Measurements from ENCODE around the gene TLNRD1. TPM values are rescaled to one million over a fixed set of nuclear protein-coding genes. Genes with fewer than 3 reads are reported as not detected.
A peak's percentile ranks its signal among the peaks of the same experiment; 100 is the strongest.

Gene TLNRD1
- total RNA-seq, 1 experiment from 2014 or later, result 19.3 TPM

- Histone ChIP-seq H3T11ph (ENCODE audit: low read length) (no peak overlapping the region), H3K4me2 (ENCODE audit: insufficient read depth, insufficient read length, low read length) (peak overlapping the region; percentile 55), H2BK5ac (ENCODE audit: insufficient read length, low read length) (no peak overlapping the region), H3K9me3 (ENCODE audit: control insufficient read depth, low read depth, low read length) (no peaks in the 10 kb centered on the region), H4K5ac (ENCODE audit: insufficient read length, low read depth, low read length) (no peak overlapping the region), H4K8ac (replicated peaks; ENCODE audit: insufficient read length, low read depth, low read length) (no peak overlapping the region), H3K9ac (ENCODE audit: extremely low read depth, insufficient read length, low read length) (no peak overlapping the region), H4K91ac (ENCODE audit: insufficient read length, low read depth, low read length) (no peak overlapping the region), H2AK5ac (ENCODE audit: insufficient read length, low read length) (no peak overlapping the region), H4K20me1 (ENCODE audit: control insufficient read depth, insufficient read depth, insufficient read length) (peaks cover 3% of the 10 kb centered on the region), H2BK120ac (ENCODE audit: low read depth, low read length, poor library complexity, severe bottlenecking) (no peak overlapping the region), H2BK12ac (ENCODE audit: insufficient read length, low read depth, low read length) (no peak overlapping the region), H3K18ac (ENCODE audit: insufficient read length, low read depth, low read length) (no peak overlapping the region), H3K27ac (ENCODE audit: insufficient read length, low read depth, low read length) (no peak overlapping the region), H3K27me3 (ENCODE audit: insufficient read depth, low read length) (no peaks in the 10 kb centered on the region), H3K23me2 (ENCODE audit: insufficient read length, low read depth, low read length, poor library complexity, severe bottlenecking) (peaks cover 16% of the 10 kb centered on the region), H3K14ac (ENCODE audit: insufficient read depth, low read length) (no peak overlapping the region; the same call in 1 of the 2 replicates), H3K4me1 (ENCODE audit: insufficient read depth, low read length) (no peaks in the 10 kb centered on the region), H3K79me1 (ENCODE audit: insufficient read depth, low read depth, low read length, poor library complexity, severe bottlenecking) (no peaks in the 10 kb centered on the region), H3K79me2 (ENCODE audit: insufficient read depth, low read length) (peaks cover 2% of the 10 kb centered on the region; the same call in 1 of the 2 replicates), H3K4ac (ENCODE audit: low read depth, low read length) (no peak overlapping the region), H2BK15ac (ENCODE audit: low read depth, low read length) (no peak overlapping the region), H2AFZ (ENCODE audit: low read length) (no peak overlapping the region), H3K56ac (ENCODE audit: insufficient read length, low read depth, low read length) (no peak overlapping the region), H2BK20ac (ENCODE audit: low read depth, low read length, poor library complexity, severe bottlenecking) (no peak overlapping the region), H3K23ac (ENCODE audit: insufficient read length, low read depth, low read length) (no peak overlapping the region)
- H3K4me1 Mint-ChIP-seq, result peaks cover 9 to 17% of the 10 kb centered on the region in 2 experiments
- H3K27me3 Mint-ChIP-seq (ENCODE audit: low read depth), result no peaks in the 10 kb centered on the region; the same call in 1 of the 2 replicates
- peak; percentile 63 for DNase-seq
- peaks cover 3 to 8% (median 6%) of the 10 kb centered on the region in 3 experiments; a peak in 3 of 7 replicates for H3K36me3 Mint-ChIP-seq (ENCODE audit: insufficient read depth in 1 of 3, low read depth in 3 of 3)
- H3K9me3 Mint-ChIP-seq, result no peaks in the 10 kb centered on the region
- no CpG with 5 or more reads among the region's 89 CpGs for WGBS (ENCODE audit: extremely low coverage, insufficient read length, low lambda C conversion rate)
- TF ChIP-seq CTCF (conservative IDR thresholded peaks at IDR 0.05), result no peak
- peak overlapping the region; percentile 61 to 73 for H3K4me3 Mint-ChIP-seq
- H3K27ac Mint-ChIP-seq, result no peak overlapping the region
Observed at GRCh38 chr15:81002331-81003096, 1.8 kb downstream of the TLNRD1 start.
